Ovary (tissue), 3 donors: ENCODE data around the gene PLXDC2.

Experiments
- CTCF ChIP-seq, 3 donors: fragments of 450-650 bp in 2 of 3; fragments of 200-600 bp in 1 of 3; IDR thresholded peaks; one replicate each; pipeline versions ENCODE4 v1.5.1 to v1.8.0; 2016 to 2022; ENCODE audit warnings: antibody characterized with exemption in 3 of 3, mild to moderate bottlenecking in 1 of 3
- EP300 ChIP-seq: sonication (generic); formaldehyde crosslinking; IDR thresholded peaks from one replicate; pipeline ENCODE4 v1.6.1; 2017; ENCODE audit warnings: antibody characterized with exemption
- POLR2A ChIP-seq: fragments of 450-650 bp; IDR thresholded peaks from one replicate; pipeline ENCODE4 v1.6.1; 2017; ENCODE audit warnings: antibody characterized with exemption, mild to moderate bottlenecking, moderate library complexity
- donor health status: DM: no; HTN: no; CAD: no.

GRCh38 chr10:20240643-20241042, 424.4 kb downstream of the PLXDC2 start:
- no peak for TF ChIP-seq CTCF (IDR thresholded peaks at IDR 0.05)
- no peak for TF ChIP-seq POLR2A
- TF ChIP-seq EP300: no peak
